HG03159 (cell line): Measurements from ENCODE around the gene MTCL1.
A peak's percentile ranks its signal among the peaks of the same experiment; 100 is the strongest.

ENCODE experiments used
- ATAC-seq: cut with Tn5 transposase; IDR thresholded peaks from one replicate; pipeline ENCODE4 v1.9.1; 2021; ENCODE audit warnings: mild to moderate bottlenecking, moderate library complexity; ENCODE audit not compliant: unreplicated experiment

MTCL1 gene

DNA sequence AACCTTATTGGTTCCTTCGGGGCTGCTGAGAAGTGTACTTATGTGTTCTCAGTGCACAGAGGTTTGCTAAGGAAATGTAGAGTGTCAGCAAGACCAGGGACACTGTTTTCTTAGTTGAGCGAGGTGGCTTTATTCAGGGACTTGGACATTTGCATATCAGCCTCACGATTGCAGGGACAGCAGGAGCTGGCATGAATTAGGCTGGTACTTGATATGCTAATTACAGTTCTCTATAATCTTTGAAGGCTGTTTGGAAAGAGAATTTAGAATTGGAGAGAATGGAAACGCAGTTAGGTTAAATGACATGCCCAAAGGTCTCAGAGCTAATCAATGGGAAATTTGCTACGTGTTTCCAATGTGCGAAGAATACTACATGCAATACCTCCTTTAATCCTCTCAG is 18.7 kb upstream of the MTCL1 start:
- no peak for ATAC-seq

DNA sequence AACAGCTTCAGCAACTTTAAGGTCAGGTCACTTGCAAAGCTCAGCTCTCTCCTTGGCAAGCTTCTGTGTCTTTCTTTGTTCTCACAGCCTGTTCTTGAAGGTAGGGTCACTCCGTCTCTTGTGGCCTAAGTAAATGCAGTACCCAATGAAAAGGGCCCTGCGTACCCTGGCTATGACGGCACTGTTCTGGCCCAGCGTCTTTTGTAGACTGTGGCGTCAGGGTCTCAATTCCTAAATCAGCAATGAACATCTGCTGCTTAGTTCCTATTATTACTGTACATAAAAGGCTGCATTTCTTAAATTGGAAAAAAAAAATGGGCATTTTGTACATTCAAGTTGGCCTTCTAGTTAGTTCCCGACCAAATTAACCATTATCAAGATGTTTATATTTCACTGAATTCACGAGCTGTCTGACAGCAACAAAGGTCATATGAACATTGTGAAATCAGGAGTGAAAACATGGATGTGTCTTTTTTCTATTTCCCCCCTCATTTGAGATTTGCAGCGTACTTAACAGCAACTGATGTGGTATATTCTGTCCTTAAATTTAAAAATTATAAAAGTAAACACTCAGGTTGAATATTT is 17.0 kb upstream of the MTCL1 start:
- ATAC-seq: no peak

DNA sequence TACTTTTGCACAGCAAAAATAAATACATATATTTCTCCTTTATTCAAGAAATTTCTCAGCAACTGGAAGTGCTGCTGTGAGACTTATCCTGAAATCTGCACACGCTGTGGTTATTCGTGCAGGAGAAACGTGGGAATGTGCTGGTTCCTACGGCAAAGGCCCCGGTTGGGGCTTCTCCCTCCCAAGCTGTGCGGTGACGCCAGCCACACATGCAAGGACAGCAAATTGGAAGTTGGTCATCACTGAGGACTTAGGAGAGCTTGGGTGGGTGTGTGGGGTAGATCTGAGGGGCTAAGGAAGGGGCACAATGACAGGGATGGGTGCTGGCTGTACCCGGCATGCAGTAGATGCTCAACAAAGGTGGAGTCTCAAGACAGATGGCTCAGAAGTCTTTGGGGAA is 16.5 kb upstream of the MTCL1 start:
- ATAC-seq: no peak

DNA sequence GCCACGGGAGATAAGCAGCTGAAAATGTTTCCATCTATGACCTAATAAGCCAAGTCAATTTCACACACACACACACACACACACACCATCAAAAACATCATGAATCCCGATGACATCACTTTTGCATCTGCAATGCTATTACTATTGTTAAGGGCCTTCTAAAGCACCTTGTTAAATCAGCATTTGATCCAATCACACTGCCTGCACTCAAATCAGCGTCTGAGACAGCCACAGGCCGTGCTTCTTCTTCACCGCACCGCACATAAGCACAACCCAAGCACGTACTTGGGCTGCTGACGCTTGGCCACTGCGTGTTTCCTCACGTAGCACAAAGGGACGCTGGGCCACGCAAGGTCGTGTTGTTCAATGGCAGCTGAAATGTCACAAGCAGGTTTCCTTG is 15.8 kb upstream of the MTCL1 start:
- ATAC-seq: no peak

DNA sequence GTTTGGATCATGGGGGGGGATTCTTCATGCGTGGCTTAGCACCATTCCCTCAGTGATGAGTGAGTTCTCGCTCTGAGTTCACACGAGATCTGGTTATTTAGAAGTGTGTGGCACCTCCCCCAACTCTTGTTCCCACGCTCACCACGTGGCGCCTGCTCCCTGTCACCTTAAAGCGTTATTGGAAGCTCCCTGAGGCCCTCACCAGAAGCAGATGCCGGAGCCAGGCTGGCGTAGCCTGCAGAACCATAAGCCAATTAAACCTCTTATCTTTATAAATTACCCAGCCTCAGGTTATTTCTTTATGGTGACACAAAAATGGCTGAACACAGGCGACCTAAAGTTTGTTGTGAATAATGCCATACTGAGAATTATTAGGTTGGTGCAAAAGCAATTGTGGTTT is 10.5 kb upstream of the MTCL1 start:
- no peak for ATAC-seq

DNA sequence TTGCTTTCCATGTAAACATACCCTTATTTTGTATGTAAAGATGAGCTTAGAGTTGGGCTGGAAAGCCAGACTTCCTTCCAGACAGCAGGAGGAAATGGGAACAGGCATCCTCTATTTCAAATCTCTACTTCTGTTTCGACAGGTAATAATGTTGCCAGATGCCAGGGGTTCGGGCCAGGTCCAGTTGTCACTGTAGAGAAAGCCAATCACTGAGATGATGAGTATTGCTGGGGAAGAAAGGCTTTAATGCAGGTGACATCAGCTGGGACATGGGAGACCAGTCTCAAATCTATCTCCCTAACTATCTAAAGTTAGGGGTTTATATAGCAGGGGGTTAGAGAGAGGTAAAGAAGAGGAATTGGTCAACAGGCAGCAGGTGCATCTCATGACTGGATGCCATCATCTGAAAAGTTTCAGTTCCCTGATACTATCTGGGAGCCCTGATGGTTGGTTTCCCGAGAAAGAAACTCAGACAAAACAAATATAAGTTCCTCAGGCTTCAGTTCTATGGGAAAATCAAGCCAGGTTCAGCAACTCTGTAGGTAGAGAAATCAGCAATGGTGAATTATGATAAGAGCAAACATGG is 9.3 kb upstream of the MTCL1 start:
- ATAC-seq: peak; percentile 89

DNA sequence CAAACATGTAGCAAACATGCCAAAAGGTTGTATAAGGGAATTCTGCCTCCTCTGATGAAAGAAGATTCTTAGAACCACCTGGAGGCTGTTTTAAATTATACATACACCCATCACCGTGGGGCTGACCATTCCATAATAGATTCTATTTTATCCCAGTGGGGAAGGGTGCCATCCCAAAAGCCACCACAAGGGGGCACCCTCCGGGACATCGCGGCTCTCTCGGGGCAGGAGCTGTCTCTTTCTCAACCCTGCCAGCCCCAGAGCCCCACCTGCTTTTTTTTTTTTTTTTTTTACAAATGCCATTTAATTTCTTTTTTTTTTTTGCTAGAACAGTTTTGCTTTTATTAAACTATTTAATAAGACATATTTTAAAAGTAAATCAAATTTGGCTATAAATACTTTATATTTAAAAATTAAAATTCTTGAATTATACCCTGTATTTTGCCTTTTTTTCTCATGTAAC is 8.6 kb upstream of the MTCL1 start:
- peak; percentile 61 for ATAC-seq

DNA sequence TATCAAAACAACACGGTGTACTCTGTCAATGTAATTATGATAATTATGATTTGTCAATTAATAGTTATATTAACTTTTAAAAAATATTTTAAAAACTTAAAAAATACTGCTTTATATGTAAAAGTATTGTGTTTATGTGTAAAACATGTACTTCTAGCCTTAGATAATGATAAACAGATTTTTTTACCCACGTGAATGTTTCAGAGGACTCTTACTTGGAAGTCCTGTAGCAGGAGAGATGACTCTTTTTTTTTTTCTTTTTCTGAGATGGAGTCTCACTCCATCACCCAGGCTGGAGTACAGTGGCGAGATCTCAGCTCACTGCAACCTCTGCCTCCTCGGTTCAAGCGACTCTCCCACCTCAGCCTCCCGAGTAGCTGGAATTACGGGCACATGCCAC is 6.2 kb upstream of the MTCL1 start:
- no peak for ATAC-seq

DNA sequence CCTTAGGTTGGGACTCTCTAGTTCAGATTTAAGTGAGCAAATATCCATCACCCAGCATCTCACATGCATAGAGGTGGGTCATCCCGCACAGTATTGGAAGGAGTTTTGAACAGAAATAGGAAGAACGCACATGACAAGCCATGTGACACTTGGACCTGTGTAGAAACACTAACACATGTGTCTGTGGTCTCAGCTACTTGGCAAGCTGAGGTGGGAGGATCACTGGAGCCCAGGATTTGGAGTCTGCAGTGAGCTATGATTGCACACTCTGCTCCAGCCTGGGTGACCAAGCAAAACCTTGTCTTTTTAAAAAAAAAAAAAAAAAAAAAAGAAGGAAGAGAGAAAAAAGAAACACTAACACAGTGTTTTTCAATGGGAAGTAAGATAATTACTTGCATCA is 5.4 kb upstream of the MTCL1 start:
- ATAC-seq: no peak

DNA sequence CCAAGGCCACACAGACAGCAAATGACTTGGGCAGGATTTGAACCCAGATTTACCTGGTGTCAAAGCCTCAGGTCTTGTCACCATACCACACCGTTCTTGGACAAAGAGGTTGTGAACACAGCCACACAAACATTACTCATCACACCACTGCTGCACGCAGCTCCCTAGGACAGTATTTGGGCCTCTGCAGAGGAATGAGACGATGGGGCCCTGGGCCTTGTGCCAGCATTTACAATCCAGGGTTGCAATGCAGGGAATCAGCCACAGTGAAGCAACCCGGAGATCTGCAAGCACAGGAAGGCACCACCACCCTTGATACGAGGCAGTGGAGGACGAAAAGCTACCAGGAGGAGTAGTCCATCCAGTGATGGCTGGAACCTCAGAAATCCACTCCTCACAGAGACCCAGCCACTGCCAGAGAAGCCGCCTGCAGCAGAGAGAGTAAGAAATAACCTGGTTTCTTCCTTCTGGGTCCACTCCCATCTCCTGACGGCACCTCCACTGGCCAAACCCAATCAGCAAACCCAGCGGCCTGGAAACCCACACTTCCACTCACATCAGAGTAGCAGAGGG is 3.7 kb upstream of the MTCL1 start:
- no peak for ATAC-seq

DNA sequence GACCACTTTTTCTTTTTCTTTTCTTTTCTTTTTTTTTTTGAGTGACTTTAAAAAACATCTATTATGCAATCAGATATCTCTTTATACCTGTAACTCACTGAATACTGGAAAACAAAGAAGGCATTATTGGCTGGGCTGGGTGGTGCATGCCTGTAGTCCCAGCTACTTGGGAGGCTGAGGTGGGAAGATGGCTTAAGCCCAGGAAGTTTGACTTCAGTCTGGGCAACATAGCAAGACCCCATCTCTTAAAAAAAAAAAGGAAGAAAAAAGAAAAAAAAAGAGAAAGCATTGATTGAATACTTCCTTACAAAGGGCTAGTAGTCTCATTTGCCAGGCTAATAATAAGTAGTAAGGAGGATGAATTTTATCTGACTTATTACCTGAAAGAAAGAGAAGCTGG is 2.7 kb upstream of the MTCL1 start:
- ATAC-seq: no peak

DNA sequence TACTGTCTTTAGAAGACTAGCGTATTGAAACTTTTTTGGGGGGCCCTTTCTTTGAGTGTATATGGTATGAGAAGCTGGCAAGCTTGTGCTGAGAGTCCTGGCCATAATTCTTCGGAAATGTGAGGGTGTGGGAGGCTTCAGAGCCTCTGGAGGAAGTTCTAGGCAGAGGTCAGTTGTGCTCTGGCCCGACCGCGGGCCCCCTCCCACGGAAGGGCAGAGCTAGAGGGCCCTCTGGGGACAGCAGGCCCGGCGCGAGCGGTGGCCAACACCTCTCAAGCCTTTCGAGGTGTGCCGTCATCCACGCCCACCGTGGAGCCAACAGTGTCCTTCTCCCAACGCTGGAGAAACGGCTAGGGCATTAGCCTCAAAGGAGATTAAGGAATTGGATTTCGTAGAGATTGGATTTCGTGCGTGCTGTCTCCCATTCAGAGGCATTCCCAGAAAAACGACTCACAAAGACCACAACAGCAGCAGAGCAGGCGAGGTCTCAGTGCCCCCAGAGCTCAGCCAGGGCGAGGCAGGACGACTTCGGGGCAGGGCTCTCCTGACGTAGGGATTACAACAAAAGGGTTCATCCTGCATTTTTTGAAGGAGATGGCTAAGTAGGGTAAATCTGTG is 2.2 kb upstream of the MTCL1 start:
- no peak for ATAC-seq

DNA sequence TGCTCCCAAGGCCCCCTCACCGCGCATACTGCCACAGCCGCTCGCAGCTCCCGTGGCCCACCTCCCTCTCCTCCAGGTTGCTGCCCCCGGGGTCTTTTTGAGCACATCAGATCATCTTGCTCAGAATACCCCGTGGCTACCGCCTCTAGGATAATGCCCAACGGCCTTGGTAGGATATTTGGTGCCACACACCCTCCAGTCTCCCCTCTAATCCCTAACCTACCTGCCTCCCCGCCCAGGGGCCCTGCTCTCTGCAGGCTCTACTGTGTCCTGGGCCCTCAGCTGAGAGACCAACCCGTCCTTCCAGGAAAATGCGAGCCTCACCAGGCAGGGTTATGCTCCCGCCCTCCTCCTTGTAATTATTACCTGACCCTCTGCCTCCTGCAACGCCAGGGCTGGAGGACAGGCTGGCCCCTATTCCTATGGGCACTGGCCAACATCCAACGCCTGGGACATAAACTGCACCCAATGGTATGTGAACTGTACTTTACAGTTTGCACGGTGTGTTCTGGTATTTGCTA is 1.5 kb upstream of the MTCL1 start:
- ATAC-seq: no peak

DNA sequence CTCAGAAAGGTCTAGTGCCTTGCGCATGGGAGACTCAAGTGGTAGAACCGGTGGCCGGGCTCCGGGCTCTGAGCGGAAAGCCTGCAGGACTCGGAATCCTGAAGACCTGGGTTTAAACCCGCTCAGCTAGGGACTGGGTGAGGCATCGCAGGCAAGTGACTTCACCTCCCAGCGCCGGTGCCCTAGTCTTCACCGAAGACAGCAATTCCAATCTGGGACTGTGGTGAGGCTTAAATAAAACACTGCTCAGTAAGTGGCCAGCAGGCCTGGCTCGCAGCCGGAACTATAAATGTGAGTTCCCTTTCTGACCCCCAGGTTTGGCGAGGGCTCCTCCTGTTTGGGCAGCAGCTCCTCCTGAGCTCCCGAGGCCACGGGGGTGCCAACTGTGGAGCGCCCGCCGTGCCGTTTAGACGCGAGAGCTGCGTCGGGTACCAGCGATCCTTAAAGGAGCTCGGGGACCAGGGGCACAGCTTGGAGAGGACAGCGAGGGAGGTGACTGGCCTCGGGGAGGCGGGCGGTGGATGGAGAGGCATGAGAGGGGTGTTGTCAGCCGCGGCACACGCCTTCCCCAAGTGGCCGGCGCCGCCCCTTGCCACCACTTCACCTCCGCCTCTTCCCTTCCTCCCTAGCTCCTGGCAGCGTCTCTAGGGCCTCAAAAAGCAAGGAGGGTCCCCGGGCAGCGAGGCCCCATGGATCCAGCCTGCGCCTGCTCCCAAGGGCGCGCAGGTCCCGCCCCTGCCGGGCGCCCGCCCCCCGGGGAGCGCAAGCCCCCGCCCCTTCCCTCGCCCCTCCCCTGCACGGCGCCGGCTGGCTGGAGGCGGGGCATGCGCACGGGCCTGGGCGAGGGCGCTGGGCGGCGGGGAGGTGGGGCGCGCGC is 757 bp upstream of the MTCL1 start:
- ATAC-seq: peak; percentile 82

DNA sequence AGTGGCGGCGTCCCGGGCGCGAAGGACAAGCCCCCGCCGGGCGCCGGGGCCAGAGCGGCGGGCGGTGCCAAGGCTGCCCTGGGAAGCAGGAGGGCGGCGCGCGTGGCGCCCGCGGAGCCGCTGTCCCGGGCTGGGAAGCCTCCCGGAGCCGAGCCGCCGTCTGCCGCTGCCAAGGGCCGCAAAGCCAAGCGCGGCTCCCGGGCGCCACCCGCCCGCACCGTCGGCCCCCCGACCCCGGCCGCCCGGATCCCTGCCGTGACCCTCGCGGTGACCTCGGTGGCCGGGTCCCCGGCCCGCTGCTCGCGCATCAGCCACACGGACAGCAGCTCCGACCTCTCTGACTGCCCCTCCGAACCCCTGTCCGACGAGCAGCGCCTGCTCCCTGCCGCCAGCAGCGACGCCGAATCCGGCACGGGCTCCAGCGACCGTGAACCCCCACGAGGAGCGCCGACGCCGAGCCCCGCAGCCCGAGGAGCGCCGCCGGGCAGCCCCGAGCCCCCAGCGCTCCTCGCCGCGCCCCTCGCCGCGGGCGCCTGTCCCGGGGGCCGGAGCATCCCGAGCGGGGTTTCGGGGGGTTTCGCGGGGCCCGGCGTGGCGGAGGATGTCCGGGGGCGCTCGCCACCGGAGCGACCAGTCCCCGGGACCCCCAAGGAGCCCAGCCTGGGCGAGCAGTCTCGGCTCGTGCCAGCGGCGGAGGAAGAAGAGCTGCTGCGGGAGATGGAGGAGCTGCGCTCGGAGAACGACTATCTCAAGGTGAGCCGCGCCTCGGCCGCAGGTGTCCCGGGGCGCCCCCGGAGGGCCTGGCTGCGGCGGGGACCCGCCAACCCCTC is 820 bp downstream of the MTCL1 start:
- ATAC-seq: peak; percentile 8

DNA sequence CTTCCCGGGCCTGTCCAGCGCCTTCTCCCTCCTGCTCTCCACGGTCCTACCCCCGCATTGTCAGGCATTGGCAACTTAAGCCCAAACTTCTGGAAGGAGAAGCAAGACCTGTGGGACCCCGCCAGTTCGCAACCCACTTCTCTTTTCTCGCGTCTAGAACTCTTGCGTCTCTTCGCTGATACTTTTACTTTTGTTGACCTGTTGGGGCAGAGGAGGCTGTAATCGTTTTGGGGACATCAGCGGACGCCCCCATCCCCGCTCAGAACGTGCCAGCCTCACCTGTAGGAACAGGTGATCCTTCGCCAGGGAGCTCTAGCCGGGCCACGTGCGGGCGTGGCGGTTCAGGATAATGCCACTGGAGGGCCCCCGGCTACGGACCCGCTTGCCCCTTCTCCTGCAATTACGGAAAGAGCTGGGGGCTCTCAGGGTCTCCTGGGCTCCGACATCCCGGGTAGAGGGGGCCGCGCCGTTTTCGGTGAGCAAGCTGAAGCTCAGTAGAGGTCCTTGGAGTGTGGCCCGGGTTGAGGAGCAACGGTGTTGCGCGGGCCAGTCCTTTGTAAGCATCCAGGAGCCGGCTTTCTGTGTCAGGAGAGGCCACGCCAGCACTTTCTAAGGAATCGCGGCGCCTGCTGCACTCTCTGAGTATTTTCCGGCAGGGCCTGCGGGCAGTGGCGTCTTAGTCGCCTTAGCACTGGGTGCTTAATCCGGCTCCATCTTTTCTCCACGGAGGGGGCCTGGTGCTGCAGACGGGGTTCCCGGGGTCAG is 1.6 kb downstream of the MTCL1 start:
- no peak for ATAC-seq

DNA sequence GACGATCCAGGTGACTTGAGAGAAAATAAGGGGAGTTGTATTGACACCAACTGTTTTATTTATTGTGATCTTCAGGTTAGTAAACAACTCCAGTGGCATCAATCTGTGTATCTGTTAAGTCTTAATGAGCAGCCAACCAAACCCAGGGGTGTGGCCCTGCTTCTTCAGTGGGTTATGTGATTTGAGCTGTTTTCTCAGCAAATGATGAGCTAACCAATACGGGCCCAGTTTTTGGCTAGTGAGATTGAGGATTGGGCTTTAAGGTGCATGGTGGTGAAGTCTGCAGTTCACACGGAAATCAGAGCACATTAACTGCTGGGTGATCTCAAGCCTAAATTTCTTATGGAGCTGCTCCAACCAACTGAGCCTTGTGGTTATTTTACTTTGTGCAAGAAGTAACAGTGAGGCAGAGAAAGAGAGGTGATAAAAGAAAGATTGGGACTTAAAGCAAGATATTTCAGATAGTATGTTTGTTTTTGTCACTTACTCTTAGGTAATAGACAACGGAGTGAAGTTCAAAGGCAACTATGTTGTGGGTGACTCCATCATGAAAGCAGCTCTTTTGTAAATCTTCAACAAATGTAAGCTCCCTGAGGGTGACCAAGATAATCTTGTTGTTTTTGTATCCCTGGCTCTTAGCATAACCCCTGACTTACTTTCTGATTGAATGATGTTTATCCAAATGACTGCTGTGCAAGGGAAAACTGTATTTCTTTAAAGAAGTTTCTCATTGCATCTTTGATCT is 2.4 kb downstream of the MTCL1 start:
- no peak for ATAC-seq

DNA sequence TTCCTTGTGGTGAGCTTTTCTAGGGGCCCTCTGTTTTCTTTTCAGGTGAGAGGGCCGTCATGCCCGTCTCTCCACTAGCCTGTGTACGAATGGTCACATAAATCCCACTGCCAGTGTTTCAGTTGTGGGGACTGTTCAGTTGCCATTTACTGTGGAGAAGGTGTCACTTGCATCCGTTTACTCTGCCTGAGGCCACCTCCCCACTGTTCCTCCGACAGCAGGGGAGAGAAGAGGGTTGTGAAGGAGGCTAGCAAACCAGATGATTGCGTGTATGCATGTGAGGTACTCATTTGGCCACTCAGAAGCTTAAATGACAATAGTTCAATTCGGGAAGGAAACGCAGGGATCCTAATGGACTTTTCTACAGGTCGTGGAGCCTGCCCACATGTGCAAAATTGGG is 3.3 kb downstream of the MTCL1 start:
- ATAC-seq: no peak
